Ectodermal cell (in vitro differentiated cells): ENCODE results near the gene FXYD7.
A peak's percentile ranks its signal among the peaks of the same experiment; 100 is the strongest.
"Not testable (repeated sequence)": the region's sequence is repeated elsewhere in the genome, so short reads cannot be mapped to it uniquely, and the experiment has no call there.

ENCODE experiments used
- H3K27ac ChIP-seq: 2 replicates; pipeline ENCODE4 v1.7.0; 2013; ENCODE audit warnings: mild to moderate bottlenecking, low read depth, low read length; ENCODE audit not compliant: insufficient read depth, poor library complexity, severe bottlenecking
- H3K27me3 ChIP-seq: 2 replicates; pipeline ENCODE4 v1.7.0; 2013; ENCODE audit warnings: mild to moderate bottlenecking, low read length; ENCODE audit not compliant: insufficient read depth, control insufficient read depth, poor library complexity, severe bottlenecking
- H3K36me3 ChIP-seq: one replicate; pipeline ENCODE4 v1.7.0; 2013; ENCODE audit warnings: low read length; ENCODE audit not compliant: control insufficient read depth, insufficient read depth
- H3K4me1 ChIP-seq: one replicate; pipeline ENCODE4 v1.7.0; 2013; ENCODE audit warnings: low read length; ENCODE audit not compliant: control insufficient read depth, insufficient read depth
- H3K4me3 ChIP-seq: 2 replicates; pipeline ENCODE4 v1.7.0; 2013; ENCODE audit warnings: low read depth, low read length, control low read depth; ENCODE audit not compliant: insufficient read depth
- H3K9me3 ChIP-seq: 2 replicates; pipeline ENCODE4 v1.7.0; 2013; ENCODE audit warnings: mild to moderate bottlenecking, low read length, moderate library complexity; ENCODE audit not compliant: control insufficient read depth
- WGBS, 2 experiments: methylation state at CpG; one replicate each; pipeline ENCODE4 v1.1.7; 2013; ENCODE audit warnings: missing lambda C conversion rate in 2 of 2; 5-methylcytosine and 5-hydroxymethylcytosine counted together

FXYD7 gene

GRCh38 chr19:35144600-35145436 lies 1.8 kb downstream of the FXYD7 start:
- peaks cover 33% of the 10 kb centered on the region for H3K4me1 ChIP-seq
- H3K36me3 ChIP-seq = no peaks in the 10 kb centered on the region
- 16 to 18% methylated on average over 14 to 15 of the region's 15 CpGs for WGBS, 2 experiments
- no peak overlapping the region for H3K27ac ChIP-seq
- no peak overlapping the region for H3K4me3 ChIP-seq
- peaks cover 34% of the 10 kb centered on the region for H3K27me3 ChIP-seq
- no peaks in the 10 kb centered on the region for H3K9me3 ChIP-seq

DNA sequence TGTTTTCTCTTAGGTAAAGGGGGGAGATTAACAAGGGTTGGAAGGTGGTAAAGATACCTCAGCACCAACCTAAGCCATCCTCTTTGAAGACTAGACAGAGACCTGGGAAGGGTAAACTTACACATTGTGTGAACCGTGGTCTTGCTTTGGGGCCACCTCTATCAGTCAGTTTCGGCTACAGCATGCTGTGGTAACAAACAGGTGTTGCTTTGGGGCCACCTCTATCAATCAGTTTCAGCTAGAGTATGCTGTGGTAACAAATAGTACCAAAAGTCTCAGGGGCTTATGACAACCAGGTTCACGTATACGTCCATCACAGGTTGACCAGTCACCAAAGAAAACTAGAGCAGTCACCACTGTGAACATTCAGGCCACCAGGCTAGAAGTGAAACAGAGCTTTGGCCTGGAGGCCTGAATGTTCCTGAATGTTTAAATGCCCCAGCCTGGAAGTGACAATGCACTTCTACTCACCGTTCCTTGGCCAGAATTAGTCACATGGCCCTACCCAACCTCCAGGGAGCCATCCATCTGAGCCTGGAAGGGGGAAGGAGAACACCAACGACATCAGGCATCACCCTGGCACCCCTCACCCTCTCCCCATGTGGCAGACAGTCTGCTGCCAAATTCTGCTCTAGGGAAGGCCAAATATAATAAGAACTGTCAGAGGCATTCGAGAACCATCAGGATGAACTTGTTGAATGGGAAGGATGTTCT lies 3.8 kb downstream of the FXYD7 start:
- peaks cover 20% of the 10 kb centered on the region for H3K4me1 ChIP-seq
- WGBS, 2 experiments = 87 to 89% methylated on average over 7 of the region's 7 CpGs
- no peak overlapping the region for H3K4me3 ChIP-seq
- no peaks in the 10 kb centered on the region for H3K9me3 ChIP-seq
- H3K27ac ChIP-seq = no peak overlapping the region
- H3K27me3 ChIP-seq = peaks cover 28% of the 10 kb centered on the region
- H3K36me3 ChIP-seq = no peaks in the 10 kb centered on the region

DNA sequence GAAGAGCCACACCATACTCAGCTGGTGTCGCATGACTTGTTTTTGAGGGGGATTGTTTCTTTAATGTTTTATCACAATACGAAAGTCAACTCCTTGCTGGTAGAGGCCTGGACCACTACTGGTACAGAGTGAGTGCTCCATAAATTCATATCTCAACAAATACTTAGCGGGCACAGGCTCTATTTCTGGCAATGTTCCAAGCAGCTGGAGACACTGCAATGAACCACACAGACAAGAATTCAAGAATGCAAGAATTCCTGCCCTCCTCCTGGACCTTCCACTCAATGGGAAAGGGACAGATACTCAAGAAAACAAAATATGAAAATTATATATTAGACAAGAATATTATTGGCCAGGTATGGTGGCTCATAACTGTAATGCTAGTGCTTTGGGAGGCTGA lies 6.4 kb downstream of the FXYD7 start:
- Histone ChIP-seq H3K27ac (no peak overlapping the region), H3K27me3 (peaks cover 25% of the 10 kb centered on the region), H3K36me3 (no peaks in the 10 kb centered on the region), H3K9me3 (no peaks in the 10 kb centered on the region), H3K4me3 (no peak overlapping the region), H3K4me1 (peaks cover 22% of the 10 kb centered on the region)
- 89 to 91% methylated on average over 3 of the region's 3 CpGs for WGBS, 2 experiments

DNA sequence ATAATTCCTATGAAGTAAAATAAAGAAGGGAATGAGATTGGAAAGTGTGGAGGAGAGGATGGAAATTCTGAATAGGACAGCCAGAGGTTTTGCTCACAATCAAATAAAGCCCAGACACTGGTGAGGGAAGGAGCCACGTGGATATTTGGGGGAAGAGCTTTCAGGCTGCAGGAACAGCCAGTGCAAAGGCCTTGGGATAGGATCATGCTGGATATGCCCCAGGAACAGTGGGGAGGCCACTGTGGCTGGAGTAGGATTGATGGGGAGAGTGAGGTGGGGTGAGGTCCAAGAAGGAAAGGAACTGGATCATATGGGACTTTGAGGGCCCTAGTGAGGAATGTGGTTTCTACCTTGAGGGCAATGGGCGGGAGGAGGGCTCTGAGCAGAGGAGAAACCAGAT lies 7.4 kb downstream of the FXYD7 start:
- Histone ChIP-seq H3K4me3 (no peak overlapping the region), H3K27me3 (peaks cover 31% of the 10 kb centered on the region), H3K27ac (no peak overlapping the region), H3K9me3 (no peaks in the 10 kb centered on the region), H3K4me1 (peaks cover 14% of the 10 kb centered on the region), H3K36me3 (no peaks in the 10 kb centered on the region)
- 80 to 89% methylated on average over 2 of the region's 2 CpGs for WGBS, 2 experiments

GRCh38 chr19:35151273-35152065 lies 8.4 kb downstream of the FXYD7 start:
- H3K27ac ChIP-seq = no peak overlapping the region
- 88 to 91% methylated on average over 20 of the region's 20 CpGs for WGBS, 2 experiments

GRCh38 chr19:35153129-35153522 lies 10.1 kb downstream of the FXYD7 start:
- H3K27ac ChIP-seq, H3K36me3 ChIP-seq, H3K9me3 ChIP-seq, H3K4me3 ChIP-seq: not testable (repeated sequence)
- H3K27me3 ChIP-seq = peaks cover 34% of the 10 kb centered on the region
- WGBS, 2 experiments = 89% methylated on average over 10 of the region's 10 CpGs
- H3K4me1 ChIP-seq = peaks cover 14% of the 10 kb centered on the region

More at GRCh38 chr19:35151273-35152065, 8.4 kb downstream of the FXYD7 start:
- Histone ChIP-seq H3K4me3 (no peak overlapping the region), H3K4me1 (peaks cover 14% of the 10 kb centered on the region), H3K36me3 (no peaks in the 10 kb centered on the region), H3K9me3 (no peaks in the 10 kb centered on the region), H3K27me3 (peaks cover 34% of the 10 kb centered on the region)

- 3% methylated on average over 36 of the region's 36 CpGs for WGBS, 2 experiments
- H3K9me3 ChIP-seq = no peaks in the 10 kb centered on the region
- peak overlapping the region; percentile 41 for H3K4me3 ChIP-seq
- peaks cover 34% of the 10 kb centered on the region for H3K27me3 ChIP-seq
- H3K4me1 ChIP-seq = peaks cover 14% of the 10 kb centered on the region
- no peak overlapping the region for H3K27ac ChIP-seq
- H3K36me3 ChIP-seq = no peaks in the 10 kb centered on the region
These were observed 10.9 kb downstream of the FXYD7 start for GRCh38 chr19:35153701-35154524.

DNA sequence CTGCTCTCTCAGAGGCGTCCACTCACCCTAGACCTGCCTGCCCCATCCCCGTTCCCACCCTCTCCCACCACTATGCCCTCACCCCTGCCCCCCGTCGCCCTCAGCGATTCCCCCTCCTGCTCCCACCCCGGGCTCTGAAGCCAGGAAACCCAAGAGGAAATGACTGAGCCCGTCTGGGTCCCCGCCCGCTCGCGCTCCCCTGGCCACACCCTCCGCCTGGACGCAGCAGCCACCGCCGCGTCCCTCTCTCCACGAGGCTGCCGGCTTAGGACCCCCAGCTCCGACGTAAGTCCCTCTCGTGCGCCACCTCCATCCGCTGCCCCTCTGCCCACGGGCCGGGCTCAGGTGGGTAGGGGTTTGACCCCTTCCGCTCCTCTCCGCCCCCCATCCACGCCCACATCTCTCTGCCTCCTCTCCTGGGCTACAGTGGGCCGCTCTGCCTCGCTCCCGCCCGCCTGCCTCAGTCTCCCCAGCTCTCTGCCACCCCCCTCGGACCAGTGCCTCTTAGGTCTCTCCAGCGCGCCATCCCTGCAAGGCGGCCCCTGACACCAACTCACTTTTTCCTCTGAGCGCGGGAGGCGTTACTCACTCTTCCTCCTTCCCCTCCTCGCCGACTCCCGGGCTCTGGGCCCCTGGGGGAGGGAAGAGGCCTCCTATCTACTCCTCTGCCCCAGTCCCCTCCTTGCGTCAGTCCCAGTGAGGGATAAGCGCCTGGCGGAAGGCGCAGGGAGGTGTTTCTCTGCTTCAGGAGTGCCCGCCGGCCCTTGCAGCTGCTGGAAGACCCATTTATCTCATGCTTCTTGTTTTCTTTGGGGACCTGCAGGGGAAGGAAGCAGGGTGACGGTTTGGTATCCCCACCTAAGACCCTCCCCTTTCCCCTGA lies 11.7 kb downstream of the FXYD7 start, which contains the start of gene FXYD5:
FXYD5 (plus strand) TSS at position 211 of the 882 bp plus-strand sequence. CDS start 816 bp downstream, outside the sequence.
- no peaks in the 10 kb centered on the region for H3K9me3 ChIP-seq
- WGBS, 2 experiments = 0% methylated on average over 48 to 49 of the region's 49 CpGs
- H3K27ac ChIP-seq = no peak within 1 kb of the TSS
- peaks cover 14% of the 10 kb centered on the region for H3K4me1 ChIP-seq
- H3K27me3 ChIP-seq = peaks cover 34% of the 10 kb centered on the region
- H3K36me3 ChIP-seq = no peaks in the 10 kb centered on the region
- H3K4me3 ChIP-seq = peak within 1 kb of the TSS; percentile 41

DNA sequence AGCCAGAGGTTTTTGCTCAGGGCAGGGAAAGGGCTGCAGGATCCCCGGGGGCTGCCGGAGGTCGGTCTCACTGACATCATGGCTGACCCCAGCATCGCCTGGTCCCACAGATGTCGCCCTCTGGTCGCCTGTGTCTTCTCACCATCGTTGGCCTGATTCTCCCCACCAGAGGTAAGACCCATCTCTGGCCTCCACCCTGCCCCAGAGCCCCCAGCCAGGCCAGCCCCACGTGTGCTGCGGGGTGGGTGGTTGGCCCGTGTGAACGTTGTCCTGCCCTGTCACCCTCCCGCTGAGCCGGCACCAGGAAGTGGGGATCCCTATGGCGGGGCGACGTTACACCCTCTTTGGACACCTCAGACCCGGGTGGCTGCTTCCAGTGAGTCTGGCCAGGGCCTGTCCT lies 12.4 kb downstream of the FXYD7 start:
- WGBS, 2 experiments = 25 to 27% methylated on average over 17 of the region's 17 CpGs
- Histone ChIP-seq H3K27ac (no peak overlapping the region), H3K4me3 (peak overlapping the region; percentile 41), H3K36me3 (no peaks in the 10 kb centered on the region), H3K27me3 (peaks cover 34% of the 10 kb centered on the region), H3K9me3 (no peaks in the 10 kb centered on the region), H3K4me1 (peaks cover 14% of the 10 kb centered on the region)
